Uterus (tissue), 4 donors: ENCODE data around the gene SKAP2. TPM values are rescaled to one million over a fixed set of nuclear protein-coding genes. Genes with fewer than 3 reads are reported as not detected.

Experiments used
- DNase-seq, 2 donors: peaks; one replicate each; pipeline ENCODE4 v3.0.0-alpha.2; 2019 to 2020
- H3K27ac ChIP-seq, 2 donors: fragments of 200-600 bp; sonication (generic); 1 replicate in 1 of 2; 2 replicates in 1 of 2; pipeline ENCODE4 v1.5.1; 2016 to 2018
- H3K27me3 ChIP-seq, 2 donors: fragments of 200-600 bp; sonication (generic); one replicate each; pipeline ENCODE4 v1.5.1; 2018 to 2019; ENCODE audit warnings: control low read depth in 1 of 2
- H3K36me3 ChIP-seq, 2 donors: fragments of 200-600 bp; sonication (generic); one replicate each; pipeline ENCODE4 v1.5.1; 2019; ENCODE audit warnings: control low read depth in 1 of 2
- H3K4me1 ChIP-seq, 2 donors: fragments of 200-600 bp; sonication (generic); one replicate each; pipeline ENCODE4 v1.5.1; 2018 to 2019; ENCODE audit warnings: control low read depth in 1 of 2
- H3K4me3 ChIP-seq, 2 donors: fragments of 200-600 bp; sonication (generic); 1 replicate in 1 of 2; 2 replicates in 1 of 2; pipeline ENCODE4 v1.5.1; 2018 to 2019; ENCODE audit warnings: mild to moderate bottlenecking in 1 of 2
- H3K9me3 ChIP-seq, 2 donors: fragments of 200-600 bp; sonication (generic); one replicate each; pipeline ENCODE4 v1.5.1; 2019; ENCODE audit warnings: control low read depth in 1 of 2
- POLR2A ChIP-seq, 2 donors: fragments of 450-650 bp; IDR thresholded peaks; one replicate each; pipeline ENCODE4 v1.6.1; 2016; ENCODE audit warnings: antibody characterized with exemption in 2 of 2, mild to moderate bottlenecking in 1 of 2, moderate library complexity in 1 of 2
- intact Hi-C: fragments of 100-400 bp; cut with DNase I; formaldehyde crosslinking; loops from one replicate; pipeline ENCODE4 v1.15.1; 2023; ENCODE audit warnings: low total_unique reads
- total RNA-seq, 4 donors: library from RNA; depleted of rRNA in 3 of 4; stranded (reverse); fragments of >200 nt in 3 of 4; gene quantifications; one replicate each; pipeline versions ENCODE4 v1.1.0 to v1.2.4, GENCODE V29; 2014 to 2023
- TF ChIP-seq, protein P1 (sequence below), 4 experiments: fragments of 200-600 bp in 2 of 4; fragments of 450-650 bp in 2 of 4; sonication (generic) in 2 of 4; IDR thresholded peaks; one replicate each; pipeline ENCODE4 v1.5.1; 2016 to 2019; ENCODE audit warnings: antibody characterized with exemption in 4 of 4, mild to moderate bottlenecking in 2 of 4, moderate library complexity in 1 of 4
- donor health status: DM: yes; HTN: yes; CAD: no.

The SKAP2 gene
- total RNA-seq, 4 donors from 2014 or later: 3.3 to 50.6 (median 12.6) TPM

- DNase-seq: no peak
- no peak for TF ChIP-seq POLR2A (IDR thresholded peaks at IDR 0.05)
- TF ChIP-seq, protein P1, sequence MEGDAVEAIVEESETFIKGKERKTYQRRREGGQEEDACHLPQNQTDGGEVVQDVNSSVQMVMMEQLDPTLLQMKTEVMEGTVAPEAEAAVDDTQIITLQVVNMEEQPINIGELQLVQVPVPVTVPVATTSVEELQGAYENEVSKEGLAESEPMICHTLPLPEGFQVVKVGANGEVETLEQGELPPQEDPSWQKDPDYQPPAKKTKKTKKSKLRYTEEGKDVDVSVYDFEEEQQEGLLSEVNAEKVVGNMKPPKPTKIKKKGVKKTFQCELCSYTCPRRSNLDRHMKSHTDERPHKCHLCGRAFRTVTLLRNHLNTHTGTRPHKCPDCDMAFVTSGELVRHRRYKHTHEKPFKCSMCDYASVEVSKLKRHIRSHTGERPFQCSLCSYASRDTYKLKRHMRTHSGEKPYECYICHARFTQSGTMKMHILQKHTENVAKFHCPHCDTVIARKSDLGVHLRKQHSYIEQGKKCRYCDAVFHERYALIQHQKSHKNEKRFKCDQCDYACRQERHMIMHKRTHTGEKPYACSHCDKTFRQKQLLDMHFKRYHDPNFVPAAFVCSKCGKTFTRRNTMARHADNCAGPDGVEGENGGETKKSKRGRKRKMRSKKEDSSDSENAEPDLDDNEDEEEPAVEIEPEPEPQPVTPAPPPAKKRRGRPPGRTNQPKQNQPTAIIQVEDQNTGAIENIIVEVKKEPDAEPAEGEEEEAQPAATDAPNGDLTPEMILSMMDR (IDR thresholded peaks at IDR 0.05): no peak
- Histone ChIP-seq H3K4me1 (no peaks in the 10 kb centered on the region), H3K9me3 (no peaks in the 10 kb centered on the region), H3K36me3 (no peaks in the 10 kb centered on the region), H3K27me3 (no peaks in the 10 kb centered on the region), H3K4me3 (no peak overlapping the region), H3K27ac (no peak overlapping the region)
- intact Hi-C loops: no loop called here
These were observed 16.5 kb upstream of the SKAP2 start for GRCh38 chr7:26880852-26881251.

DNA sequence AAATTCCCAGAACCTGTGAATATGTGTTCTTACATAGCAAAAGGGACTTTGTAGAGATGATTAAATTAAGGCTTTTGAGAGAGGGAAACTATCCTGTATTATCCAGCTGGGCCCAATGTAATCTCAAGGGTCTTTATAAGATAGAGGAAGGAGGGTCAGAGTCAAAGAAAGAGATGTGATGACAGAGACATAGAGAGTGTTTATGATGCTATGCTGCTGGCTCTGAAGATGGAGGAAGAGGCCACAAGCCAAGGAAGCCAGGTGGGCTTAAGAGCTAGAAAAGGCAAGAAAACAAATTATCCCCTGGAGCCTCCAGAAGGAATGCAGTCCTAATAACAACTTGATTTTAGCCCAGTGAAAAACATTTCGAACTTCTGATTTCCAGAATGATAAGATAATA lies 15.3 kb upstream of the SKAP2 start:
- Histone ChIP-seq H3K36me3 (no peaks in the 10 kb centered on the region), H3K4me1 (no peaks in the 10 kb centered on the region), H3K9me3 (no peaks in the 10 kb centered on the region), H3K27me3 (no peaks in the 10 kb centered on the region), H3K4me3 (no peak overlapping the region), H3K27ac (no peak overlapping the region)
- TF ChIP-seq POLR2A (IDR thresholded peaks at IDR 0.05): no peak
- TF ChIP-seq, protein P1 (IDR thresholded peaks at IDR 0.05): no peak
- no peak for DNase-seq
- intact Hi-C loops: no loop called here

DNA sequence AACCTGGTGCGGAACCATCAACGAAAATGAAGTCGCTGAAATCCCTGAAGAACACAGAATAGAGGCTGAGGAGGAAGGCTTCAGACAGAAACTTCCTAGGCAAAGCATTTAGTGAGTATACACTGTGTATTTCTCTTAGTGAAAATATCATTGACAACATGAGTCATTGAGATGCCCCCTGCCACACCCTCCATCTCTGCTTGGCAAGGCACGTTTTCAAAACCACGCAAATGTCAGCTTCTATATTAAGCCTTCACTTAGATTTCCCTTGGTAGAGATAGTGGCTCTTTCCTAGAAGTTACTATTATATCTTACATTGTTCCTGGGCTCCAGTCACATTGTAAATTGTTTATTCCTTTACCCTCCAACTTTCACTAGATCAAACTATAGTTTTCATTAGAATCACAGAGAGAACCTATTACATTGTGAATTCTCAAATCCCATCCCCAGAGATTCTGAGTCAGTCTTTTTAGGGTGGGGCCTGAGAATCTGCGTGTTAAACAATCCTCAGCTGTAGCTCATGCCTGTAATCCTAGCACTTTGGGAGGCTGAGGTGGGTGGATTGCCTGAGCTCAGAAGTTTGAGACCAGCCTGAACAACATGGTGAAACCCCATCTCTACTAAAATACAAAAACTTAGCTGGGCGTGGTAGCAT lies 4.6 kb upstream of the SKAP2 start:
- no peak overlapping the region for H3K4me3 ChIP-seq
- H3K4me1 ChIP-seq: no peaks in the 10 kb centered on the region
- DNase-seq: no peak
- no peaks in the 10 kb centered on the region for H3K9me3 ChIP-seq
- no peaks in the 10 kb centered on the region for H3K36me3 ChIP-seq
- H3K27ac ChIP-seq: no peak overlapping the region
- intact Hi-C loops: no loop called here
- peaks cover 0 to 8% of the 10 kb centered on the region in 2 donors for H3K27me3 ChIP-seq
- TF ChIP-seq, protein P1 (IDR thresholded peaks at IDR 0.05): no peak
- no peak for TF ChIP-seq POLR2A (IDR thresholded peaks at IDR 0.05)

GRCh38 chr7:26865094-26865388 lies 651 bp upstream of the SKAP2 start:
- DNase-seq: no peak
- H3K27ac ChIP-seq: peak overlapping the region; percentile 65 to 81

GRCh38 chr7:26863518-26864308 lies 677 bp downstream of the SKAP2 start:
- no peaks in the 10 kb centered on the region for H3K36me3 ChIP-seq
- H3K4me1 ChIP-seq: no peaks in the 10 kb centered on the region
- no peaks in the 10 kb centered on the region for H3K9me3 ChIP-seq
- H3K27me3 ChIP-seq: peaks cover 0 to 55% of the 10 kb centered on the region in 2 donors
- H3K4me3 ChIP-seq: peak overlapping the region; percentile 33 to 47
- DNase-seq: no peak
- no peak for TF ChIP-seq POLR2A (IDR thresholded peaks at IDR 0.05)
- TF ChIP-seq, protein P1 (IDR thresholded peaks at IDR 0.05): no peak
- peak overlapping the region; percentile 67 to 81 for H3K27ac ChIP-seq
- intact Hi-C loops: no loop called here

More at GRCh38 chr7:26865094-26865388, 651 bp upstream of the SKAP2 start:
- Histone ChIP-seq H3K4me3 (peak overlapping the region; percentile 33 to 47), H3K9me3 (no peaks in the 10 kb centered on the region), H3K27me3 (peaks cover 0 to 46% of the 10 kb centered on the region in 2 donors), H3K36me3 (no peaks in the 10 kb centered on the region), H3K4me1 (no peaks in the 10 kb centered on the region)
- intact Hi-C loops: no loop called here
- TF ChIP-seq, protein P1 (IDR thresholded peaks at IDR 0.05): no peak
- no peak for TF ChIP-seq POLR2A (IDR thresholded peaks at IDR 0.05)
